Endothelial cell of hepatic sinusoid (primary cell): ENCODE results near the gene TRPV3.

Experiments used
- in situ Hi-C: cut with HindIII; loops from 2 replicates; pipeline ENCODE4 v1.10.0; 2017; ENCODE audit warnings: low sequenced_read_pairs

The TRPV3 gene

DNA sequence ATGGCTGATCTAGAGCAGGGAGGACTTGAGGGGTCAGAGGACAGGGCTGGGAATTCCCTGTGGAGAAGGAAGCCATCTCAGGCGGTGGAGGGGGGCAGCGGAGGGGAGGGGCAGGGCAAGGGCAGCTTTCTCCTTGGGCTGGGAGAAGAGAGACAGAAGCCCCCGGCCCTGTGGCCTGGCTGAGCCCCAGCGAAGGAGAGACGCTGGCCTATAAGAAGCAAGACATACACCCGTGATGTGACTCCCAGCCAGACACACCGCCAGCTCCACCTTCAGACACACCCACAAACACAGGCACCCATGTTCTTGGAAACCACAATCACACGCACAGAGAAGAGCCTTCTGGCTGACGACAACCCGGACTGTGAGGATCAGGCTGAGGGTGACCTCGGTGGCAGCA is 10.0 kb downstream of the TRPV3 start:
- in situ Hi-C loops, result no loop called here

- in situ Hi-C loops, result no loop called here
These were observed 10.6 kb downstream of the TRPV3 start for GRCh38 chr17:3546997-3547396.

DNA sequence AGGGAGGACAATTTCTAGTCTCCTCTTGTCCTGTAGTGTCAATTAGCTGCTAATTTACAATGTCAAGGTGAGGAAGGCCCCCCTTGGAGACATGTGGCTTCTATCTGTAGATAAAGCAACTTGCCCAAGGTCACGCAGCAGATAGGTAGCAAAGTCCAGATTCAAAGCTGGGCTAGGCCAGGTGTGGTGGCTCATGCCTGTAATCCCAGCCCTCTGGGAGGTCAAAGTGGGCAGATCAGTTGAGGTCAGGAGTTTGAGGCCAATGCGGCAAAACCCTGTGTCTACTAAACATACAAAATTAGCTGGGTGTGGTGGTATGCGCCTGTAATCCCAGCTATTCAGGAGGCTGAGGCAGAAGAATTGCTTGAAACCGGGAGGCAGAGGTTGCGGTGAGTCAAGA is 11.1 kb downstream of the TRPV3 start:
- in situ Hi-C loops, result no loop called here

- in situ Hi-C loops, result no loop called here
These were observed 12.5 kb downstream of the TRPV3 start for GRCh38 chr17:3545151-3545550.

DNA sequence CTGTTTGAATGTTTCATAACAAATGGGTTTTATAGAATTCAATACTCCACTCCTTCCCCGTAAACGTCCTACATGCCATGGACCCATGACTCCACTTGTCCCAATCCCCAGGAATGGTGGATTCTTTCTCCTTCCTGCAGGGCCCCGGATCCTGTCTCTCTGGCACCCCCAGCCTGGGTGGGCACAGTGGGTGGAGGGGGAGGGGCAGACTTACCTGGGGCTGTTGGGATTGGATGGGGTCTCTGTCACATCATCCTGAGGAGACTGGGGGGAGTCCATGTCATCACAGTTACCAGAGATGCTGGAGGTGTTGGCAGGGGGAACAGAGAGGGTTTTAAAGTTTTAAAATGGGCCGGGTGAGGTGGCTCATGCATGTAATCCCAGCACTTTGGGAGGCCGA is 13.2 kb downstream of the TRPV3 start:
- in situ Hi-C loops, result no loop called here

- in situ Hi-C loops, result no loop called here
These were observed 14.2 kb downstream of the TRPV3 start for GRCh38 chr17:3543453-3543852.

GRCh38 chr17:3542410-3543088 is 15.1 kb downstream of the TRPV3 start:
- in situ Hi-C loops, result no loop called here

DNA sequence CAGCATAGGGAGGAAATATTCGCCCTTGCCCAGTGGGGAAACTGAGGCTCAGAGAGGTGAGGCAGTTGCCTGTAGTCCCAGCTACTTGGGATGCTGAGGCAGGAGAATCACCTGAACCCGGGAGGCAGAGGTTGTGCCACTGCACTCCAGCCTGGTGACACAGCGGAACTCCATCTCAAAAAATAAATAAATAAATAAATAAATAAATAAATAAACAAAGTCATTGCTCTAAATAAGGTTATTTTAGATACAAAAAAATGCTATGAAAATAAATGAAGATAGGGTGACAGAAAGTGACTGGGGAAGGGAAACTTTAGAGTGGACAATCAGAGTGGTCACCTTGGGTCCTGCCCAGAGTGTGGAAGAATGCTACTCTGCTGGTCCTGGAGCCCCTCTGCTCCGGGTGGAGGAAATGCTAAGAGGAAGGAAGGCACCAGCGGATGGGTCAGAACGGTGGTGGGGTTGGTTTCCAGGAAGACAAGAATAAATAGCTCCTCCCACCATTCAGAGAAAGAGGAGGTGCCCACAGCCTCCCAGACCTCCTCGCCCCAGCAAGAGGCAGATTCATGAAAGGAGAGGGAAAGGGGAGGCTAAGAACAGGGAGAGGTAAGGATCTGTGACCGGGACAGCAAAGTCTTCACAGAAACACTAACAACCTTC is 17.6 kb downstream of the TRPV3 start:
- in situ Hi-C loops, result no loop called here

- in situ Hi-C loops, result no loop called here
These were observed 20.9 kb downstream of the TRPV3 start for GRCh38 chr17:3536716-3537115.

DNA sequence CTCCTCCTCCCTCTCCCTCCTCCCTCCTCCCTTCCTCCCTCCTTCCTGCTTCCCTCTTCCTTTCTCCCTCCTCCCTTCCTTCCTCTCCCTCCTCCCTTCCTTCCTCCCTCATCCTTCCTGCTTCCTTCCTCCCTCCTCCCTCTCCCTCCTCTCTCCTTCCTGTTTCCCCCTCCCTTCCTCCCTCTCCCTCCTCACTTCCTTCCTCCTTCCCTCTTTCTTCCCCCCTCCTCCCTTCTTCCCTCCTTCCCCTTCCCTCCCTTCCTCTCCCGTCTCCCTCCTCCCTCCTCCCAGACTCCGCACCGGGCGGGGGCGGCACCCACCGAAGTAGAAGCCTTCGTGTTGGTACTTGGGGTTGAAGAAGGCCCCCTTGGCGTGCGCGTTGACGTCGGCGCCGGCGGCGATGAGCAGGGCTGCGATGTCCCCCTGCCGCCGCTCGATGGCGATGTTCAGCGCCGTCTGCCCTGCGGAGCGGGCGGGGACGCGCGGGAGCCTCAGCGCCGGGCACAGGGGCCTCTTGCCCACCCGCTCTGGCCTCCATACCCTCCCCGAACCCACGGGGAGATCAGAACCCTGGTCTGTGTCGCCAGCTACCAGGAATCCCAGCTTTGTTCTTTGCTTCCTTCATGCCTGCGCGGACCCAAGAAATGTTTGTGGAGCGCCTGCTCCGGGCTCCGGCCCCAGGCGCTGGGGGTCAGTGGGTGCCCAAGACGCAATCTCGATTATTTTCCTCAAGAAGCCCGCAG is 22.2 kb downstream of the TRPV3 start:
- in situ Hi-C loops, result no loop called here

DNA sequence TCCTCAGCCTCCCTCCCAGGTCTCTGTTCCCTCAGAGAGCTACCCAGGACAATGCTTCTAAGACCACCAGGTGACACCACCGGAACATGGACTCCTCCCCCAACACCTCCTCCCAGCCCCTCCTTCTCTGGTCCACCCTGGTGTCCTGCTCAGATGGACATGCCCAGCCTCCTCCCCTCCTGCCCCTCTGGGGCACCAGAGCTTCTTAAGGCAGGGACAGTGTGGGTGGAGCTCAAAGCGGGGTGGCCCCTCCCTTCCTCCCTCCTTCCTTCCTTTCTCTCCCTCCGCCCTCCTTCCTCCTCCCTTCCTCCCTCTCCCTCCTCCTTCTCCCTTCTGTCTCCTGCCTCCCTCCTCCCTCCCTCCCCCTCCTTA is 22.7 kb downstream of the TRPV3 start:
- in situ Hi-C loops, result no loop called here

GRCh38 chr17:3533752-3534151 is 23.9 kb downstream of the TRPV3 start:
- in situ Hi-C loops, result no loop called here

DNA sequence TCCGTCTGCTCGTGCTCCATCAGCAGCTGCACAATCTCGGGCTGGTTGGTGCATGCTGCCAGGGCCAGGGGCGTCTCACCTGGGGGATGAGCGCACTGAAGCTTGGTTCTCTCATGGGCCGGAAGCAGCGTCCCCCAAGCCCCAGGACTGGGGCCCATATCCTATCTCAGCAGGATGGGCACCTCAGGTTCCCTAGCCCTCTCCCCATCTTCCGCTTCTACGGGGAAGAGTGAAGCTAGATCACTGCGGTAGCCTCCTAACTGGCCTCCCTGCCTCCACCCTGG is 24.8 kb downstream of the TRPV3 start:
- in situ Hi-C loops, result no loop called here

- in situ Hi-C loops, result no loop called here
These were observed 25.3 kb downstream of the TRPV3 start for GRCh38 chr17:3532106-3532858.

DNA sequence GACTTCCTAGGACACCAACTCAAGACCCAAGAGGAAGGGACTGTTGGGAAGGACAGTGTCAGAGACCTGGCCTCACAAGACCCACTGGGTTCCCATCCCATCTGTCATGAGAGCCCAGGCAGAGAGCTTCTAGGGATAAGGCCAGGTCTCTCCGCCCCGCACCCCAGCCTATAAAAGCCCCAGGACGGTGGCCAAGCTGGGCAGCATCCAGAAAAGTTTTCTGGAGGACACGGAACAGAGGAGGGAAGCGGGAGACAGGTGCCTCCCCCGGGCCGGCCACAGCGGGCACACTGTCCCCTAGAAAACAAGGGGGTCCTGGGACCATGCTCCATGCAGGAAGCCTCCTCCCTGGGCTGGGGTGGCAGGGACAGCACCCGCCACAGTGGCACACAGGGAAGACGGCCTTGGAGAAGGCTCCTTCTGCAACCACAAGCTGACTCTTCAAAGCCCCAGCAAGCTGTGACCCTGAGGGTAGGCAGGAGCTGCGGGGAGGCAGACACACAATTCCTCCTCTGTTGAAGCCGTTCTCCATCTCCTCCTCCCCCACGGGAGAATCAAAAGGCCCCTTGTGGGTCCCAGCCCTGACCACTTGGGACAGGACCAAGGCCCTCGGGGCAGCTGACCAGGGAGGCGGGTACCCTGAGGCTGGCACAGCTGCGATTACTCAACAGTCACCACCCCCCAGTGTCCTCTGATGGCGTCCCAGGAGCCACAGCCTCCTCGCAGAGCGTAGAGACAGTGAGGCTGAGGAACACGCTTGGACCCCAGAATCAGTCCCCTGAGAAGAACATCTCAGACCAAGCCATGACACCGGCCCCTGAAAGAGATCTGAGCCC is 26.1 kb downstream of the TRPV3 start:
- in situ Hi-C loops, result no loop called here

DNA sequence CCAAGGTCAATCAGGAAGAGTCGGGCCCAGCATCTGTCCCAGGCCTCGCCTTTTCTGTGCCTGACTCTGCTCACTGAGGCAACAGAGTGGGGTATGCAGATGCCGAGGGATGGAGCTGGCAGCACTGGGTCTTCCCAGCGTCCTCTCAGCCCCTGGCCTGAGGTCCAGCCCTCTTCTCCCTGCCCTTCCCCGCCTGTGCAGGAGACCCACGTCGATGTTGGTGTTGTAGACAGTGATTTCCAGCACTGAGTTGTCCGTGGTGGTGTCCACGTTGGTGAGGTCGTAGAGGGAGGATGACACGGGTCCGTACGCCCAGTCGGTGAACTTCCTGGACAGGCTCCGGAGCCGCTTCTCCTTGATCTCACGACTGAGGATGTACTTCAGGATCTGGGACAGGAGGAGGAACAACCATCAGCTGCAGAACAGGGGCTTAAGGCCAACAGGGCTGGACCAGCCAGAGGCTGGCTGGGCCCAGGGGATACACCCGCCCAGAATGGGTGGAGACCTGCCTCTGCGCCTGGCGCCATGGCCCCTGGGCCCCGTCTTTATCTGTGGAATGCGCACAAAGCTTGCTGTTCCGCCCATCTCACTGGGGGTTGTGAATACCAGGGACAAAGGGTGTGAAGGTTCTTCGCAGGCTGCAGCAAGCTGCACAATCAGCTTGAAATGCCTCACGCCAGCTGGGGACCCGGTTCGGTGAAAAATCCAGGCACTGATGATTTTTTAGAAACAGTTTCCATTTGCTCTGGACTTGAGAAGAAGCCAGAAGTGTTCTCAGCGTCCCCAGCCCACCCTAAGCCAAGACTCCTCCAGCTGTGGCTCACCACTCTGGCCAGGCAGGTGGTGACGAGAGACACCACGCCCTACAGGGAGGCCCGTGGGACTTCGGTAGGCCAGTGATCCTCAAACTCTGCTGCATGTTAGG is 27.5 kb downstream of the TRPV3 start:
- in situ Hi-C loops, result no loop called here

GRCh38 chr17:3528880-3529511 is 28.6 kb downstream of the TRPV3 start:
- in situ Hi-C loops, result no loop called here

DNA sequence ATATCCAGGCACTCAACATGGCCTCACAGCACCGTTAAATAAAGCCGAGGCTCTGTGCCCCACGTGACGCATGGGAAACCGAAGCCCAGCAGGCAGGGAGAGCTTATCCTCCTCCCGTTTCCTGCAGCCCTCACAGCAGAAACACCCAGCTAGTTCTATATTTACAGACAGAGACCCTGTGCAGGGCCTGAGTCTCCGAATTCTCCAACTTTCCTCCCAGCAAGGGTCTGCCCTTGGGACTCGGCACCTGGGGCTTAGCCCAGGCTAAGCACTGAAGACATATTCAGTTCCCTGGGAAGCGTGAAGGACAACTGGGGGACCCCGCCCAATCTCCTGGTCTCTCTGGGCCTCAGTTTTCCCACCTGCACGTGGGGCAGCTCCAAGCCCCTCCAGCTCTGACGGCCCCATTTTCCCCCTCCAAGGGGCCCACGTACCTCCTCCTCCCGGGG is 29.2 kb downstream of the TRPV3 start:
- in situ Hi-C loops, result no loop called here

DNA sequence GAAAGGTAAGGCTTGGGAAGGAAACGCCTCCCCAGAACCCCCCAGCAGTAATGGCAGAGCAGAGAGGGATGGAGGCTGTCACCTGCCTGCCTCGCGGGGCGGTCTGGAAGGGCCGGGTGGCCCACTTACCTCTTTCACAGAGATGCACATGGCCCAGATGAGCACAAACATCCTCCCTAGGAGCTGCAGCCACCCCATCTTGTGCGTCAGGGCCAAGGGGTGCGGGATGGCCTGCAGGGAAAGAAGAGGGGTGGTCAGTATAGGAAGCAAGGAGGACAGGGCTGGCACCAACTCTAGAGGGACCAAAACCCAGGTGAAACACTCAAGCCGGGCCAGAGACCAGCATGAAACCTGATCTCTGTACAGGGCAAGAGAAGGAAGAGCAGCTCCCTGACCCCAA is 29.7 kb downstream of the TRPV3 start:
- in situ Hi-C loops, result no loop called here
